NB4 (cell line): Measurements from ENCODE around the gene FSD1.

Experiments
- CTCF ChIP-seq: IDR thresholded peaks from one replicate; pipeline ENCODE4 v1.5.1; 2012; ENCODE audit warnings: low read depth, low read length
- POLR2A ChIP-seq: IDR thresholded peaks from 2 replicates; pipeline ENCODE4 v1.6.1; 2011; ENCODE audit warnings: mild to moderate bottlenecking; ENCODE audit not compliant: insufficient read length; ENCODE audit errors: extremely low read depth

- TF ChIP-seq CTCF (no peak), POLR2A (no peak)
These were observed 68.0 kb downstream of the FSD1 start for GRCh38 chr19:4372165-4373012.
